WI38 (cell line): Measurements from ENCODE around the gene NCOA6.

Source experiments
- H3K4me3 ChIP-seq: 2 replicates; pipeline ENCODE4 v1.5.1; 2011; ENCODE audit warnings: low read depth, mild to moderate bottlenecking, control low read depth, low read length
- CTCF ChIP-seq: IDR thresholded peaks from 2 replicates; pipeline ENCODE4 v1.5.1; 2012; ENCODE audit warnings: low read depth, mild to moderate bottlenecking, control low read depth, low read length

NCOA6 gene

GRCh38 chr20:34850969-34851368 is 25.5 kb upstream of the NCOA6 start:
- no peak for TF ChIP-seq CTCF

GRCh38 chr20:34849778-34850177 is 24.3 kb upstream of the NCOA6 start:
- no peak overlapping the region for H3K4me3 ChIP-seq
- TF ChIP-seq CTCF, result no peak

More at GRCh38 chr20:34850969-34851368, 25.5 kb upstream of the NCOA6 start:
- no peak overlapping the region for H3K4me3 ChIP-seq

- TF ChIP-seq CTCF, result no peak
- no peak overlapping the region for H3K4me3 ChIP-seq
Measured at GRCh38 chr20:34848597-34848996, 23.1 kb upstream of the NCOA6 start.

- TF ChIP-seq CTCF, result no peak
- H3K4me3 ChIP-seq, result no peak overlapping the region
Measured at GRCh38 chr20:34843421-34843820, 18.0 kb upstream of the NCOA6 start.

- no peak for TF ChIP-seq CTCF
- H3K4me3 ChIP-seq, result no peak overlapping the region
Measured at GRCh38 chr20:34842143-34842542, 16.7 kb upstream of the NCOA6 start.

DNA sequence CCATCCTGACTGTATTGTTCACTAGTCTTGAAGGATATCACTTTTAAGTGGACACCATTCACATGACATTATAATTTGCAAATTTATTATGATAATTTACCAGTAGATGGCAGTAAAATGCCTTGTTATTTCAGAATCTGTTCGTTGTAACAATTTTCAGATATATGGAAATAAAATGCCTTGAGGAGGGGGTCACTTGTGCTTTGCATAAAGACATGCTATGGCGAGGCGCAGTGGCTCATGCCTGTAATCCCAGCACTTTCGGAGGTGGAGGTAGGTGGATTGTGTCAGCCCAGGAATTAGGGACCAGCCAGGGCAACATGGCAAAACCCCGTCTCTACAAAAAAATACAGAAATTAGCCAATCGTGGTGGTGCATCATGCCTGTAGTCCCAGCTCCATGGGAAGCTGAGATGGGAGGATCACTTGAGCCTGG is 9.0 kb upstream of the NCOA6 start:
- no peak for TF ChIP-seq CTCF
- no peak overlapping the region for H3K4me3 ChIP-seq

DNA sequence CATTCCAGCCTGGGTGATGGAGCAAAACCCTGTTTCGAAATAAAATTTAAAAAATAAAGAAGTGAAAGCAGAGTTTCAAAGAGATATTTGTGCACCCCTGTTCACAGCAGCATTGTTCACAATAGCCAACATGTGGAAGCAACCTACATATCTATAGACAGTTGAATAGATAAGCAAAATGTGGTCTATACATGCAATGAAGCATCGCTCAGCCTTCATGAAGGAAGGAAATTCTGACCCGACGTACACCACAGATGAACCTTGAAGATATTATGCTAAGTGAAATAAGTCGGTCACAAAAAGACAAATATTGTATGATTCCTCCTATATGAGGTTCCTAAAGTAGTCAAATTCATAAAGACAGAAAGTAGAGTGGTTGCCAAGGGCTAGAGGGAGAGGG is 6.5 kb upstream of the NCOA6 start:
- no peak for TF ChIP-seq CTCF
- H3K4me3 ChIP-seq, result no peak overlapping the region
